ENCODE results near the gene RAVER1. TPM values are rescaled to one million over a fixed set of nuclear protein-coding genes. Genes with fewer than 3 reads are reported as not detected.

RAVER1 gene
- total and polyA plus RNA-seq, 2 donors (not counting 1 experiment from before 2014, with no cell fraction given): 21.0 to 62.7 TPM

DNA sequence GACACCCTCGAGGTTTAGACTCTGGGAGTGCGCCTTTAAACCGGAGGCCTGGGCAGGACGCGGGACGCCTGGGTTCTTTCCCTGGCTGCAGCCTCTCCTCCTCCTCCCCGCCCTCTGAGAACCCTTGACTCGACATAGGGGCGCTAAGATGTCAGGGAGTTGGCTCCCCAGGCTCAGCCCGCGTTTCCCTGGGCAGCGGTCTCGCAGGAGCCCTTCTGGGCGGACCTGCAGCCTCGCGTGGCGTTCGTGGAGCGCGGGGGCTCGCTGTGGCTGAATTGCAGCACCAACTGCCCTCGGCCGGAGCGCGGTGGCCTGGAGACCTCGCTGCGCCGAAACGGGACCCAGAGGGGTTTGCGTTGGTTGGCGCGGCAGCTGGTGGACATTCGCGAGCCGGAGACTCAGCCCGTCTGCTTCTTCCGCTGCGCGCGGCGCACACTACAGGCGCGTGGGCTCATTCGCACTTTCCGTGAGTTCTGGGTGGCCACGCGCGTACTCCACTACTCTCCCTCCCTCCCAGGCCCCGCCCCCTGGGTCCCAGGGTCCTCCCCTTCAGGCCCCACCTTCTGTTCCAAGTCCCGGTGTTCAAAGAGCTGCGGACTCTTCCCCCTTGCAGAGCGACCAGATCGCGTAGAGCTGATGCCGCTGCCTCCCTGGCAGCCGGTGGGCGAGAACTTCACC, 42.3 kb downstream of the RAVER1 start:
- ATAC-seq (ENCODE audit: low read depth): peak; percentile 16
- peaks cover 29% of the 10 kb centered on the region for H4K20me1 ChIP-seq (ENCODE audit: control insufficient read depth, insufficient read depth, low read length, poor library complexity, severe bottlenecking)
- H3K4me2 ChIP-seq (replicated peaks; ENCODE audit: low read depth, low read length, poor library complexity, severe bottlenecking): peak overlapping the region; percentile 96
- H2AFZ ChIP-seq (ENCODE audit: insufficient read depth, low read depth, low read length, poor library complexity, severe bottlenecking): peak overlapping the region; percentile 66
- ChIA-PET CTCF (interaction anchor here (0.8 to 8.5 kb wide), 9 partner anchors 11 to 135 kb away, joined by 3 to 116 read pairs (median 5); partner anchors contain the start of genes ICAM1 and TYK2), POLR2A (interaction anchor here (0.6 to 1.1 kb wide), 4 partner anchors 21 to 186 kb away, joined by 3 to 6 read pairs (median 4); partner anchors contain the start of genes ICAM1 and RAVER1)
- peaks cover 0 to 92% (median 61%) of the 10 kb centered on the region in 4 experiments for H3K27me3 ChIP-seq (replicated peaks in 1 of 4; ENCODE audit: control extremely low read depth in 1 of 4, control insufficient read depth in 3 of 4, insufficient read depth in 4 of 4, low read length in 3 of 4)
- peaks cover 0 to 75% (median 0%) of the 10 kb centered on the region in 3 donors for H3K9me3 ChIP-seq (ENCODE audit: control extremely low read depth in 1 of 3, control insufficient read depth in 2 of 3, insufficient read depth in 1 of 3, low read length in 2 of 3)
- peak overlapping the region; percentile 64 for H3K9ac ChIP-seq (ENCODE audit: low read length)
- H3K36me3 ChIP-seq (replicated peaks in 1 of 2; ENCODE audit: control extremely low read depth in 1 of 2, control insufficient read depth in 1 of 2, extremely low read depth in 1 of 2, insufficient read depth in 2 of 2, low read length in 1 of 2): peaks cover 0 to 2% of the 10 kb centered on the region in 2 experiments
- H3K27ac Mint-ChIP-seq: peak overlapping the region; percentile 26
- peak overlapping the region; percentile 87 for H3K4me3 Mint-ChIP-seq
- intact Hi-C loops (cut with micrococcal nuclease): loop anchor here (1.0 kb wide), 1 partner anchor 21 kb away; no protein-coding TSS in a partner anchor
- H3K4me1 ChIP-seq (ENCODE audit: control insufficient read depth in 2 of 2, insufficient read depth in 2 of 2, low read length in 2 of 2): peaks cover 97 to 100% of the 10 kb centered on the region in 2 donors
- no peaks in the 10 kb centered on the region for H3K79me2 ChIP-seq (ENCODE audit: control insufficient read depth, insufficient read depth, low read length)
- peak; percentile 76 for DNase-seq
- TF ChIP-seq EZH2 (IDR thresholded peaks at IDR 0.05; ENCODE audit: borderline replicate concordance, insufficient read depth, low read depth, low read length, poor library complexity, severe bottlenecking): no peak
- TF ChIP-seq, protein P1, sequence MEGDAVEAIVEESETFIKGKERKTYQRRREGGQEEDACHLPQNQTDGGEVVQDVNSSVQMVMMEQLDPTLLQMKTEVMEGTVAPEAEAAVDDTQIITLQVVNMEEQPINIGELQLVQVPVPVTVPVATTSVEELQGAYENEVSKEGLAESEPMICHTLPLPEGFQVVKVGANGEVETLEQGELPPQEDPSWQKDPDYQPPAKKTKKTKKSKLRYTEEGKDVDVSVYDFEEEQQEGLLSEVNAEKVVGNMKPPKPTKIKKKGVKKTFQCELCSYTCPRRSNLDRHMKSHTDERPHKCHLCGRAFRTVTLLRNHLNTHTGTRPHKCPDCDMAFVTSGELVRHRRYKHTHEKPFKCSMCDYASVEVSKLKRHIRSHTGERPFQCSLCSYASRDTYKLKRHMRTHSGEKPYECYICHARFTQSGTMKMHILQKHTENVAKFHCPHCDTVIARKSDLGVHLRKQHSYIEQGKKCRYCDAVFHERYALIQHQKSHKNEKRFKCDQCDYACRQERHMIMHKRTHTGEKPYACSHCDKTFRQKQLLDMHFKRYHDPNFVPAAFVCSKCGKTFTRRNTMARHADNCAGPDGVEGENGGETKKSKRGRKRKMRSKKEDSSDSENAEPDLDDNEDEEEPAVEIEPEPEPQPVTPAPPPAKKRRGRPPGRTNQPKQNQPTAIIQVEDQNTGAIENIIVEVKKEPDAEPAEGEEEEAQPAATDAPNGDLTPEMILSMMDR (IDR thresholded peaks at IDR 0.05): no peak
- WGBS (ENCODE audit: insufficient coverage): 1% methylated on average over 57 of the region's 57 CpGs
- peaks cover 45% of the 10 kb centered on the region for H3K27me3 Mint-ChIP-seq
- peak overlapping the region in 4 of 5 experiments; percentile 33 to 63 (median 42) for H3K4me3 ChIP-seq (ENCODE audit: control extremely low read depth in 1 of 5, extremely low read depth in 1 of 5, insufficient read depth in 1 of 5, low read depth in 2 of 5, low read length in 4 of 5)
- H3K4me1 Mint-ChIP-seq: peaks cover 80% of the 10 kb centered on the region
- H3K27ac ChIP-seq (ENCODE audit: low read length in 2 of 2): no peak overlapping the region
- H3K9me3 Mint-ChIP-seq (ENCODE audit: insufficient read depth): no peaks in the 10 kb centered on the region
